Testis (tissue), 3 donors: ENCODE results near the gene STAG1. TPM values are rescaled to one million over a fixed set of nuclear protein-coding genes. Genes with fewer than 3 reads are reported as not detected.
"Not testable (repeated sequence)": the region's sequence is repeated elsewhere in the genome, so short reads cannot be mapped to it uniquely, and the experiment has no call there.

ENCODE experiments used
- DNase-seq: peaks from one replicate; pipeline ENCODE4 v3.0.0-alpha.2; 2019
- H3K27ac ChIP-seq, 2 donors: fragments of 200-600 bp; sonication (generic); one replicate each; pipeline ENCODE4 v1.5.1; 2019
- H3K27me3 ChIP-seq: fragments of 200-600 bp; sonication (generic); one replicate; pipeline ENCODE4 v1.5.1; 2019
- H3K36me3 ChIP-seq: fragments of 200-600 bp; sonication (generic); one replicate; pipeline ENCODE4 v1.5.1; 2017; ENCODE audit warnings: low read depth; ENCODE audit errors: missing control alignments
- H3K4me1 ChIP-seq: fragments of 200-600 bp; sonication (generic); one replicate; pipeline ENCODE4 v1.5.1; 2019
- H3K4me3 ChIP-seq, 2 donors: fragments of 200-600 bp; sonication (generic); one replicate each; pipeline ENCODE4 v1.5.1; 2017 to 2019
- H3K9me3 ChIP-seq: fragments of 200-600 bp; sonication (generic); one replicate; pipeline ENCODE4 v1.5.1; 2017
- POLR2A ChIP-seq: fragments of 450-650 bp; IDR thresholded peaks from one replicate; pipeline ENCODE4 v1.6.1; 2017; ENCODE audit warnings: antibody characterized with exemption, mild to moderate bottlenecking, moderate library complexity
- WGBS, 2 donors: methylation state at CpG; one replicate each; pipeline ENCODE4 v1.1.5; 2018; 5-methylcytosine and 5-hydroxymethylcytosine counted together
- intact Hi-C: fragments of 100-400 bp; cut with DNase I; formaldehyde crosslinking; loops from one replicate; pipeline ENCODE4 v1.15.1; 2023; ENCODE audit warnings: low total_unique reads
- polyA plus RNA-seq: library from polyadenylated mRNA; stranded (reverse); fragments of 350-450 nt; fragmentation: Illumina TruSeq; extraction: RNeasy Lipid Tissue Mini Kit (QIAGEN cat#74804); gene quantifications from one replicate; pipeline ENCODE4 v1.2.3, GENCODE V29; 2014; ENCODE audit warnings: low read depth, low replicate concordance; ENCODE audit not compliant: insufficient read depth
- total RNA-seq, 2 donors: library from RNA; depleted of rRNA; stranded (reverse); fragments of >200 nt; gene quantifications; one replicate each; pipeline ENCODE4 v1.2.3, GENCODE V29; 2016
- TF ChIP-seq, protein P1 (sequence below), 3 experiments: fragments of 450-650 bp in 2 of 3; fragments of 200-600 bp in 1 of 3; sonication (generic) in 1 of 3; IDR thresholded peaks; one replicate each; pipeline ENCODE4 v1.5.1; 2016 to 2019; ENCODE audit warnings: antibody characterized with exemption in 3 of 3, mild to moderate bottlenecking in 2 of 3, moderate library complexity in 1 of 3

The STAG1 gene
- total and polyA plus RNA-seq, 3 donors from 2014 or later: 14.3 to 45.3 (median 40.2) TPM

DNA sequence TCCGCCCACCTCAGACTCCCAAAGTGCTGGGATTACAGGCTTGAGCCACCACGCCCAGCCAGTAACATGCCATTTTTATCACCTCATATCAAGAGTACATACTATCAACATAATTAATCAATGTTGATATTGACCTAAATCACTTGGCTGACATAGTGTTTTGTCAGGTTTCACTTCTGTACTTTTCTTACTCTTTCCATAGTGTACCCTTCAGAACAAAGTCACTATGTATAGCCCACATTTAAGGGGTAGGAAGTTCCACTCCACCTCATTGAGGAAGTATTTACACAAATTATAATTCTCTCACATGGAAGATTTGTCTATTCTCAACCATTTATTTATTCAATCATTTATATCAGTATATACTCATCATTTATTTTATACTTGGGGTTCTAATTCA, 145.2 kb downstream of the STAG1 start:
- WGBS, 2 donors: 94 to 100% methylated on average over 2 of the region's 2 CpGs
- H3K36me3 ChIP-seq: no peaks in the 10 kb centered on the region
- no peak overlapping the region for H3K27ac ChIP-seq
- intact Hi-C loops: no loop called here
- no peaks in the 10 kb centered on the region for H3K27me3 ChIP-seq
- H3K4me1 ChIP-seq: no peaks in the 10 kb centered on the region
- H3K4me3 ChIP-seq: no peak overlapping the region
- no peak for DNase-seq
- no peaks in the 10 kb centered on the region for H3K9me3 ChIP-seq
- TF ChIP-seq, protein P1, sequence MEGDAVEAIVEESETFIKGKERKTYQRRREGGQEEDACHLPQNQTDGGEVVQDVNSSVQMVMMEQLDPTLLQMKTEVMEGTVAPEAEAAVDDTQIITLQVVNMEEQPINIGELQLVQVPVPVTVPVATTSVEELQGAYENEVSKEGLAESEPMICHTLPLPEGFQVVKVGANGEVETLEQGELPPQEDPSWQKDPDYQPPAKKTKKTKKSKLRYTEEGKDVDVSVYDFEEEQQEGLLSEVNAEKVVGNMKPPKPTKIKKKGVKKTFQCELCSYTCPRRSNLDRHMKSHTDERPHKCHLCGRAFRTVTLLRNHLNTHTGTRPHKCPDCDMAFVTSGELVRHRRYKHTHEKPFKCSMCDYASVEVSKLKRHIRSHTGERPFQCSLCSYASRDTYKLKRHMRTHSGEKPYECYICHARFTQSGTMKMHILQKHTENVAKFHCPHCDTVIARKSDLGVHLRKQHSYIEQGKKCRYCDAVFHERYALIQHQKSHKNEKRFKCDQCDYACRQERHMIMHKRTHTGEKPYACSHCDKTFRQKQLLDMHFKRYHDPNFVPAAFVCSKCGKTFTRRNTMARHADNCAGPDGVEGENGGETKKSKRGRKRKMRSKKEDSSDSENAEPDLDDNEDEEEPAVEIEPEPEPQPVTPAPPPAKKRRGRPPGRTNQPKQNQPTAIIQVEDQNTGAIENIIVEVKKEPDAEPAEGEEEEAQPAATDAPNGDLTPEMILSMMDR (IDR thresholded peaks at IDR 0.05): no peak
- TF ChIP-seq POLR2A: no peak

DNA sequence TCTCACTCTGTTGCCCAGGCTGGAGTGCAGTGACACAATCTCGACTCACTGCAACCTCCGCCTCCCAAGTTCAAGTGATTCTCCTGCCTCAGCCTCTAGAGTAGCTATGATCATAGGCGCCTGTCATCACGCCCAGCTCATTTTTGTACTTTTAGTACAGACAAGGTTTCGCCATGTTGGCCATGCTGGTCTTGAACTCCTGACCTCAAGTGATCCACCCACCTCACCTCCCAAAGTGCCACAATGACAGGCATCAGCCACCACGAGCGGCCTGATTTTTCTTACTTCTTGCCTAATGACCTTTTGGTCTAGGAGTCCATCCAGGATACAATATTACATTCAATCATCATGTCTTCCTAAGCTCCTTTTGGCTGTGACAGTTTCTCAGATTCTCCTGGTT, 146.0 kb downstream of the STAG1 start:
- H3K9me3 ChIP-seq, DNase-seq, H3K27ac ChIP-seq, H3K4me3 ChIP-seq, intact Hi-C loops, H3K27me3 ChIP-seq, H3K36me3 ChIP-seq, H3K4me1 ChIP-seq: not testable (repeated sequence)
- WGBS, 2 donors: 91 to 93% methylated on average over 7 of the region's 7 CpGs

DNA sequence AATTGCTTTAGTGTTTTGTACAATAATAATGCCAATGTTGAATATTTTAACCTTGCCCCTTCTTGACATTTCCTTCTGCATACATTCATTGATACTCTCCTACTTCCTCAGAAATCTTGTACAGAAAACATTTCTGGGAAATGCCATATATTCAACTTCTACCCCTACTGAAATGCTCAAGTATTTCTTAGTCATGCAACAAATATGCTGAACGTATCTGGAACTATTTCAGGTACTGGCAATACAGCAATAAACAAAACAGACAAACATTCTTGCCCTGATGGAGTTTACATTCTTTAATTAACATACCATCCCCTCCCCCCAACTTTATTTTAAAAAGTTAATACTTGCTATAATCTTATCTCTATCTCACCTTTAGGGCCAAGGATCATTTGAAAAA, 147.2 kb downstream of the STAG1 start:
- H3K9me3 ChIP-seq: no peaks in the 10 kb centered on the region
- intact Hi-C loops: no loop called here
- H3K4me1 ChIP-seq: no peaks in the 10 kb centered on the region
- no peaks in the 10 kb centered on the region for H3K36me3 ChIP-seq
- H3K4me3 ChIP-seq: no peak overlapping the region
- no peaks in the 10 kb centered on the region for H3K27me3 ChIP-seq
- WGBS, 2 donors: 82 to 87% methylated on average over 1 of the region's 1 CpG
- no peak for DNase-seq
- no peak for TF ChIP-seq POLR2A
- TF ChIP-seq, protein P1 (IDR thresholded peaks at IDR 0.05): no peak
- H3K27ac ChIP-seq: no peak overlapping the region

GRCh38 chr3:136602818-136603217, 149.4 kb downstream of the STAG1 start:
- H3K4me3 ChIP-seq: no peak overlapping the region
- no peaks in the 10 kb centered on the region for H3K4me1 ChIP-seq
- WGBS, 2 donors: 87 to 91% methylated on average over 2 of the region's 2 CpGs
- intact Hi-C loops: no loop called here
- TF ChIP-seq POLR2A: no peak
- TF ChIP-seq, protein P1 (IDR thresholded peaks at IDR 0.05): no peak
- DNase-seq: no peak
- no peaks in the 10 kb centered on the region for H3K36me3 ChIP-seq
- H3K27ac ChIP-seq: no peak overlapping the region
- no peaks in the 10 kb centered on the region for H3K27me3 ChIP-seq
- H3K9me3 ChIP-seq: no peaks in the 10 kb centered on the region

DNA sequence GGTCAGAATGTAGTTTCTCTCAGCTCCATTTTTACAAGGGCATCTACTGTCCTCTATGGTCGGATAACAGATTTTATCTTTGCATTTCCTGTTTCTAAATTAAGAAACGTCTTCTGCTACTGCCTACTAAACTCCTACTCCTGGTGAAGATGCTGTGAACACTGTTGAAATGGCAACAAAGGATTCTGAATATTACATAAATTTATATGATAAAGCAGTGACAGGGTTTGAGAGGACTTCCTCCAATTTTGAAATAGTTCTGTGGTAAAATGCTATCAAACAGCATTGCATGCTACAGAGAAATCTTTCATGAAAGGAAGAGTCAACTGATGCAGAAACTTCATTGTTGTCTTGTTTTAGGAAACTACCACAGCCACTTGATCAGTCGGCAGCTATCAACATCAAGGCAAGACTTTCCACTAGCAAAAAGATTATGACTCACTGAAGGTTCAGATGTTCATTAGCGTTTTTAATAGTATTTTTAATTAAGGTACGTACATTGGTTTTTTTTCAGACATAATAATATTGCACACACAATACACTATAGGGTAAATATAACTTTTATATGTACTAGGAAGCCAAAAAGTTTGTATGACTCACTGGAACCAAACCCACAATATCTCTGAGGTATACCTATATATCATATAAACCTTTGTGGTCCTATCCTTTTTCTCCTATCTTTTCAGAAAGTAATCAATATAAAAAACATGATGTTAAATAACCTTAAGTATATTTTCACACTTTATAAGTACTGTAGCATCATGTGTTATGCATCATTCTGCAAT, 156.1 kb downstream of the STAG1 start:
- no peak for DNase-seq
- H3K36me3 ChIP-seq: no peaks in the 10 kb centered on the region
- no peaks in the 10 kb centered on the region for H3K9me3 ChIP-seq
- no peaks in the 10 kb centered on the region for H3K4me1 ChIP-seq
- no peak for TF ChIP-seq POLR2A
- TF ChIP-seq, protein P1 (IDR thresholded peaks at IDR 0.05): no peak
- intact Hi-C loops: no loop called here
- WGBS, 2 donors: 55 to 56% methylated on average over 5 of the region's 5 CpGs
- no peaks in the 10 kb centered on the region for H3K27me3 ChIP-seq
- H3K4me3 ChIP-seq: no peak overlapping the region
- no peak overlapping the region for H3K27ac ChIP-seq
